ENCODE data around the gene ATP8B4.
"Not testable (repeated sequence)": the region's sequence is repeated elsewhere in the genome, so short reads cannot be mapped to it uniquely, and the experiment has no call there.

The ATP8B4 gene

DNA sequence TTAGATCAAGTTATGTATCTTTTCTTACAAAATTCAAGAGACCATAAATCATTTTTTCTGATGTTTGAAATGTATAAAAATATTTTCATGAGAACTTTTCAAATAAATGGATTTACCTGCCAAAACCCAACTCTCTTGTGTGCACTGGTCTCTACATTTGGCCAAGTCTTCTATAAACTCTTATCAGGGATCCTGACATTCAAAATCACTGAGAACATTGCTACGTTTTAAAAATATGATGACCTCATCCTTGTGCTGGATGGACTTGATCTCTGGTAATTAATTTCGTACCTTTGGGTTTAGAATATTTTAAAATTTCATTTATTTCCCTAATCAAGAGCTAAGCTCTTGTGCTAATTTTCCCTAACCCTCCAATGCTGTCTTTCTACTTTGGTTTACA lies 127.4 kb downstream of the ATP8B4 start:
- no peak for DNase-seq

DNA sequence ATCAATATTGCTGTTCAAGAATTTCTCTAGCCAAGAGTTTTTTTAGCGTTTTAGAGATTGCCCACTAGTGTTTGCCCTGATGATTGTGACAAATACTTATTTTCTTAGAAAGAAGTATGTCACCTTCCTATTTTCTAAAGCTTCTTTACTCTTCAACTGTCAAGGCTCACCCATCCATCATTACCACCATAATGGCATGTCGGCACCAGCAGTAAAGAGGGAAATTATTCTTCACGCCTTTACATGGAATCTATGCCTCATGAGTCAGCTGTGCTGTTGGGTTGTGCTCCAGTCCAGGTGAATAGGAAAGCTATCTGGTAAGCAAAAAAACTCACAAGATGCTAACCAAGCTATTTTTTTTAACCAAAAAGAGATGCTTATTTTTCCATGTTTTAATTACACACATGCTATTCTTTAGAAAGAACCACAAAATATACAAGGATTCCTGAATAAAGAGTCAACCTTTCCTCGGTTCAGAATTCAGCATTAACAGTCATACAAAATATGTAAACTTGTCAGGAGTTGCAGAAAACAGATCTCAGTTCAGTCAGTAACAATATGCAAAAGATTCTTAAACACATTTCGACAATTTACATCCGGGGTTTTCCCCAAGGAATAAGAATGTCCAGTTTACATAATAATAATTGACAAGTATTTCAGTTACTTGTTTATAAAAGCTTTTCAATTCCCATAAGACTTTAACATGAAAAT lies 128.0 kb downstream of the ATP8B4 start:
- no peak for DNase-seq

DNA sequence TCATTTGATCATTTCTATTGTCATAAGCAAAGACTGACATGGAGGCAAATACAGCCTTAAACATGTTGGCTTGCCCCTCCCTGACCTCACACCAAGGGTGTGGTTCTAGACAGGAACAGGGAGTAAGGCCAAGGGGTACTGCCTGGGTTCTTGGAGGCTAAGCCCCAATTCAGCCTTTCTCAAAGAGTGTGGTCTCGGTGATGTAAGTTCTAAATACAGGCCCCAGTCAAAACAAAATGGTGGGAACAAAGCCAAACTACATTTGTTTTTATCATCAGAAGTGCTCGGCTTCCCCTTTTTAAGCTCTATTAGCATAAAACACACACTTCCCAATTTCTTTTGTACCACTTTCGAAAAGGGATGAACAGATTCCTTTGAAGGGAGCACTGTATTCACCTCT lies 129.5 kb downstream of the ATP8B4 start:
- DNase-seq = no peak

DNA sequence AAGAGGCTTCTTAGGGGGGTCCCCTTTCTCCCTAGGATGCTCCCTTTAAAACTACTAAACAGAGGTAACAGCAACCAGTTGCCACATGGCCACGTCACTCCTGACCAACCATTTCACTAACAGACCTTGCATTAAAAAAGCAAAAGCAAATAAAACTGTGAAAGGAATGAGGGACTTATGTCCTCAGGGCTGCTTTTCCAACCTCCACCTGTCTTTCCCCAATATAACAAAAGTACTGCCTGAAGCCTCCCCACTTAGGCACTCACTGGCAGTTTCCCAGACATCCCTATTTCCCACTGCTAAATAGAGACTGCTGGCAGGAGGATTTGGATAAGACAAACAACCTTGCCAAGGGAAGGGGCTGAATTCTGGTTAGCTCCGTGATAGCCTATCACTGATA lies 130.3 kb downstream of the ATP8B4 start:
- no peak for DNase-seq

DNA sequence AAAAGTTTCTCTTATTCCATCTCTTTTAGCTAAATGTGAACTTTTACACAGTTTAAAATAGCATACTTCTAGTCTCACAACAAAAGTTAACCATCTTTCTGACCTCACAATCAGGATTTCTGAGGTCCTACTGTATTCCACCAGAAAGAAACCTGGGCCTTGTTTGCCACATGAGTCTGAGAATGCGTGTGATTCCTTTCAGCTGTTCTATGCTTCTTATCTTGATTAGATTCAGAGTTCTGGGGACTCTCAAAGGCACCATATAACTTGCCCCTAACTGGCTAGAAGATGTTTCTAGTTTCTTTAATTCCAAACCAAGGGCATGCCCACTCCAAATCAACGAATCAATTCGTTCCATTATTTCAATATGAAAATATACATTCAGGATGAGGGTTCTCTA lies 131.1 kb downstream of the ATP8B4 start:
- no peak for DNase-seq

DNA sequence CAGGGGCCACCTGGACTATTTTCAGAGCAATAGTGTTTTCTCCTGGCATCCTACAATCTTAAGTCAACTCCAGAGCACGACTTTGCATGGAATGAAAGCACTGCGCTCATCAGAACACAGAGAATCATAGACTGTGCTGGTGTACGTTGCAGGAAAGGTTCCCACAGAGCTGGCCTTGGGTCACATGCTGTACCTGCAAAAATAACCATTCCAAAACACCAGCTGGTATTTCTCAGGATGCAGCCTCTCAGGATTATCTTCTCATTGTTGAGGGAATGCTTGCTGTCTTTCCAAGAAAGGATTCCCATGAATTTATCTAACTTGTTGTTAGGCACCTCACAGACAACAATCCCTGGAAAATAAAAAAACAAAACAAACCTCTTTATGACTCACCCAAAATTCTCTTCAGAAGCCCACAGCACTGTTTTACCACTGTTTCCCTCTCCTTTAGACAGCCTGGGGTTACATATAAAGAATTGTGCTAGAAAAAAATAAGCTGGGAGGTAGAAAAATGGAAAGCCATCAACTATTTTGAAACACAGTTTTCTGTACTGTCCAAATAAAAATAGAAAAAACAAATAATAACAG lies 131.7 kb downstream of the ATP8B4 start:
- DNase-seq = no peak

DNA sequence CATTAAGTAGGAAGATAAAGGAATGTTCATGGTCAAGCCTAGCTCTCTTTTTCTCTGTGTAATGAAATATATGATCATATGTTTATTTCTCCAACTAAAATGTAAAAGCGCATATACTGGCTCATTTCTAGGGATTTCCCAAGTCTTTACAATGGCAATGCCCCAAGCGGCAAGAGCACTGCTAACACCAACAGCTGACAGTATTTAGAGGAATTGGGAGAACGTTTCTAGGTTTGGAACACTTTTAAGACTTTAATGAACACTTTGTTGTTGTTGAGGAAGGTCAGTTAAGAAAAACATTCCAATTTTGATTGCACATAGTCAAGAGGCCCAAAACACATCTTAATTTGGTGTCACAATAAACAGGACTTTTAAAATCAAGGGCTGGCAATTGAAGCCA lies 132.7 kb downstream of the ATP8B4 start:
- no peak for DNase-seq

DNA sequence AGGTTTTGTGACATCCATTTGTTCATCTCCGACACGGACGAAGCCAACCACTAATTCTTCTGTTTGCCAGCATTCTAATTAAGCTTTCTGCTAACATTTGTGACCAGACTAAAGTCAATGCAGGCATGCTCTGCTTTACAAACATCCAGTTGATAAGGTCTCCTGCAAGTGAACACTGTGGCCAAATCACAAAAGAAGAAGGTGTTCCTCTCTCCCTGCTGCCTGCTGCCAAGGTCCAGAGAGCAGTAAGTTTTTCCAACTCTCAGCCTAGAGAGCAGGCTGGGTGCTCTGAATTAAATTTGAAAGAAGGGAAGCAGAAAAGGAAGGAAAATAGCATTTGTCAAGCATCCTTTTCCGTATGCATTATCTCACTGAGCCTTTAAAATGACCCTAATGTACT lies 133.6 kb downstream of the ATP8B4 start:
- no peak for DNase-seq

DNA sequence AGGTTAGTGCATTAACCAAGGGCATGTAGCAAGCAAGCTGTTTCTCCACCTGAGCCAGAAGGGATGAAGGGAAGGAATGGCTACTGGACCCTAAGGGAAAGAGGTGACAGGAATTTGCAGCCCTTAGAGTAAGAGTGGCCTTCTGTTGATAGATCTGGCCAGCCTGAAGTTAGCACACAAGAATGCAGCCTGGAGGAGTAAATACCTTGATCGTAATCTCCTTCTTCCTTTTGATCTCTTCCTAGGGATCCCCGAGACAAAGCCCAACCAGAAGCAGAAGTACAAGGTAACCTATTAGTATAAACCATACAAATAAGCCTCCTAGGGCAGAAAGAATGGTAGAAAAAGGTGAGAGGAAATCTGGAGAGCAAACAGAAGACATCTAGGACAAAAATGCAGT lies 134.6 kb downstream of the ATP8B4 start:
- DNase-seq = no peak

DNA sequence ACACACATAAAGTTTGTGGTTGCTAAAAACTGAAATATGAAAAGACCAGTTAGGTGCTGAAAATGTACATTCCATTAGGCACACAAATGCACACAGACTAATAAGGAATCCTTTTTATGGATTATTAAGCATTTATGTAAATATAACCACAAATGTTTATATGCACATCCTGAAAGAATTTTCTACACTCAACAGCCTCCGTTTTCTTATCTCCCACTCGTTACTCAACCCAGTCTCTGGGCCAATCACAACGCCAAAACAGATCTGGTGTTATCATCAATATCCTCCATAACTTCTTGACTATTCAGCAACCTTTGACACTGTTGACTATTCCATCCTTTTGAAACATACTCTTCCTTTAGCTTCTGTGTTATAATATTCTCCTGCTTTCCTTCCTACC lies 136.4 kb downstream of the ATP8B4 start:
- no peak for DNase-seq

DNA sequence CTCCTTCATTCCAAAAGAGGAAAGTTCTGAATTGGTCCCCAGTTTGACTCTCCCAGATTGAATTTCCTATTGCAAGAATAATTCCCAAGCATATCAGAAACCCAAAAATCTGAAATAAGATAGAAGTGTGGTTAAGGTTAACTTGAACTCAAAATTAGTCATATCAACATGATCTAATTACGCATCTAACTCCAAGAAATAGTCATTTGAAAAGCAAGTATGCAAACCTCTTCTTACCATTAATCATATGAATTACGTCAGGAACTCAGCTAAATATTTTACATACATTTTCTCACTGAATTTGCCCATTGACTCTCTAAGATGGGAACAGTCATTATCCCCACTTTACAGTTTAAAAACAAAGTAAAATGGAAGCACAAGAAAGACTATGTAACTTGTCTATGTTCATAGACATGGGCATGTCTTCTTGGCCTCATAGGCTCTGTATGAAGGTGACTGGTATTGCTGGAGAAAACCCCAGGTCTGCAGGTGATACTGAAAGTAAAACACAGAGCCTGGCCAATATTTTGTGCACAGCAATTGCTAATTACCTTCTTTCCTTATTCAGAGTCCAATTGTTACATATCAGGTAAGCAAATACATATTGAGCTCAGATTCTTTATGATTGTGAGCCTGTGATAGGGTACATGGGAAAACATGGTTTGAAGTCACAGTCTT lies 139.2 kb downstream of the ATP8B4 start:
- no peak for DNase-seq

DNA sequence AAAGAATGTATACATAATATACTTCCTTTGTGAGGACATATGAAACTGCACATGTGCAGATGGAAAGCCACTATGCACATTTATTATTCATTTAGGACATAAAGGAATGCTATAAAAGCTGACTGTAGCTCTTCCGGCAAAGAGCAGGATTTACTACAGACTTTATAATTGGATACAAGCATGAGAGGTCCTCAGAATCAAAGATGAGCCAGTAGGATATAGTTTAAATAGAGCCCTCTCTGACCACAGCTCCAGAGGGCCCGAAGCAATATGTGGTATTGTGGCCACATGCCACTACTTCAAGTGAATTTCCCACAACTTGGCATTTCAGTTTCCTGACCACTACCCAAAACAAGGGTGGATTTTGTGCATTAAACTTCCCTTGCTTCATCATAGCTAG lies 140.9 kb downstream of the ATP8B4 start:
- DNase-seq = no peak

DNA sequence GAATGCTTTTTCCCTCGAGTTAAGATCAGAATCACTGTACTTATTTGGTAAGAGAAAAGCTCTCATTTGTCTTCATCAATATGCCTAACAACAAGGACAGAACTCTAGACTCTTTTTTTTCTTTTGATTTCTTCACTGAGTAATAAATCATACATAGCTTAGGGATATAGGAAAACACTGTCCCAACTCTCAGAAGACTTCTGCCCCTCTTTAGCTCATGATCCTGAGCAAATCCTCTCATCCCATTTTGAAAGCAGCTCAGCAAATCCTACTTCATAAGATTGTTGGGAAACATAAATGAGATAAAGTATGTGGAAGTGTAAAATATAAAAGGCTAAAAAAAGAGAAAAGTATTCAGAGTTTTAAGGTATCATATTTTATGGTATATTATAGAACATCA lies 141.7 kb downstream of the ATP8B4 start:
- no peak for DNase-seq

DNA sequence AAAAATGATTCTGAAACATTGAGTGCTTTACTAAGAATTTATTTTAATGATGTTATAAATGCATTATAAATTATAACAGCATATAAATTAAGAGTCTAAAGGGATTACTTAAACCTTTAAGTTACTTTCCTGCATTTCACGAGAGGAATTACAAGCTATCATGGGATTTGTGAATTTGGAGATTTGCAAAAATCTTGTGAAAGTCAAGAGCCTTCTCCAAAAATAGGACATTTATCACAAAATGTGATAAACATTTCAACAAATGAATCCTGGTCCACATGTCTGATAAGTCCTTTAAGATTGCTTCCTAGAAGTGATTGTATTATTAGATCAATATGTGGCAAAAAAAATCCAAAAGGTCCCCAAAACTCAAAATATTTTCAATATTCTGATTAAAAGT lies 154.5 kb downstream of the ATP8B4 start:
- DNase-seq = no peak

DNA sequence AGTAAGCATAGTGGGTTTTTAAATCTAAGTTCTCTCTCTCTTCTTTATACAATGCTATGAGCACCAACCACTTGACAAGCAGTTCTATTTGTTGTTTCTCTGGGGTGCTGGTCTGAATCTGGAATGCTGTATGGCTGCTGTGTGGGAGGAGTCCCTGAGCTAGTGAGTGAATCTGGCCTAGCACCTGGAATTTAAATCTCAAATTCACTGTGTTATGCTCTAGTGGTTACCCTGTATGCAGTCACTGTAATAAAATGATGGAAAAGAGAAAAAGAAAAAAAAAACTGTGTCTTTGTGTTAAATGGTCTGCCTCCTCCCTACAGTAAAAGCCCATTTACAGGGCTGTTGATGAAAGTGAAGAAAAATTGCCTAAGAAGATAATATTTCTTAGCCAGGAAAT lies 155.0 kb downstream of the ATP8B4 start:
- DNase-seq = no peak

DNA sequence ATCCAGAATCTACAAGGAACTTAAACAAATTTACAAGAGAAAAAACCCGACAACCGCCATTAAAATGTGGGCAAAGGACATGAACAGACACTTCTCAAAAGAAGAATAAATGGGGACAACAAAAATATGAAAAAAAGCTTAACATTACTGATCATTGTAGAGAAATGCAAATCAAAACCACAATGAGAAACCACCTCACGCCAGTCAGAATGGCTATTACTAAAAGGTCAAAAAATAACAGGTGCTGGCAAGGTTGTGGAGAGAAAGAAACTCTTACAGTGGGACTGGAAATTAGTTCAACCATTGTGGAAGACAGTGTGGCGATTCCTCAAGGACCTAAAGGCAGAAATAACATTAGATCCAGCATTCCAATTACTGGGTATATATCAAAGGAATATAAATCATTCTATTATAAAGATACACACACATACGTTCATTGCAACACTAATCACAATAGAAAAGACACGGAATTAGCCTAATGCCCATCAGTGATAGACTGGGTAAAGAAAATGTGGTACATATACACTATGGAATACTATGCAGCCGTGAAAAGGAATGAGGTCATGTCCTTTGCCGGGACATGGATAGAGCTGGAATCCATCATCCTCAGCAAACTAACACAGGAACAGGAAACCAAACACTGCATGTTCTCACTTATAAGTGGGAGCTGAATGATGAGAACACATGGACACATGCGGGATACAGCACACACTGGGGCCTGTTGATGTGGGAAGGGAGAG lies 155.8 kb downstream of the ATP8B4 start:
- DNase-seq = not testable (repeated sequence)

DNA sequence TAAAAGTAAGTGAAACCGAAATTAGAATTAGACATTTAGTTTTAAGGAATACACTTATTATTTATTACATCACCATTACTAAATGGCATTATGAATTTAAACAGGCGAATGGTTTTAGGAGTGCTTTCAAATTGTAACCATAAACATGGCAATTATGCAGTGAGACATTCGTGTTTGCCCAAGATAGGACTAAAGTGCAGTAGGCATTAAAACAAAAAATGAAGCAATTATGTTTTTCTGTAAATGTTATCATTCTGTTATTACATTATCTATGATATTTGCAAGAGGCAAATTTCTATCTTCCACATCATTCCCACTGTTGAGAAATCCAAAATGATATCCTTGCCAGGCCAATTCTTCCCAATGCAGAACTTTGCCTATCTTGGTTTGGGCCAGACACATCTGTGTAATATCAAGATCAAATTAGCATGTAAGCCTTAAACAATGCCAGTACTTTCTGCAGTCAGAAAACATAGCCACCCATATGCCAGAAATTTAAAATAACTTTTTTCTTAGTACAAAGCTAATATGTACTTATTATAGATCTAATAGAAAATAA lies 156.9 kb downstream of the ATP8B4 start:
- DNase-seq = no peak

DNA sequence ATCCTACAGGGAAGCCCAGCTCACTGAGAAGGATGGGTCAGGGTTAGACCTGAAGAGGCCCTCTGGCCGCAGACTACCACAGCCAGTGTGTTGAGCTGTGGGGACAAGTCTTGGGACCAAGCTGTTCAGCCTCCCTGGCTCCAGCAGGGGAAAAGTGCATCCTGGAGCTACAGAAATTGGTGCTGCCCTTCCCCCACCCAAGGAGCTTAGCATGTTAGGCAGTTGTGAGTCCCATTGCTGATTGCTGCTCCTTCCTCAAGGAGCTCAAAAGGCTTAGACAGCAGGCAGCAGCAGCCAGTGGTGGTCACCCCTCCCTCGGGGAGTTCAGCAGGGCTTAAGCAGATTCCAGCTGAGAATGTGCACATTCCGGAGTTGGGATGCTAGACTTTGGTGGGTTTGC lies 165.6 kb downstream of the ATP8B4 start:
- no peak for DNase-seq

DNA sequence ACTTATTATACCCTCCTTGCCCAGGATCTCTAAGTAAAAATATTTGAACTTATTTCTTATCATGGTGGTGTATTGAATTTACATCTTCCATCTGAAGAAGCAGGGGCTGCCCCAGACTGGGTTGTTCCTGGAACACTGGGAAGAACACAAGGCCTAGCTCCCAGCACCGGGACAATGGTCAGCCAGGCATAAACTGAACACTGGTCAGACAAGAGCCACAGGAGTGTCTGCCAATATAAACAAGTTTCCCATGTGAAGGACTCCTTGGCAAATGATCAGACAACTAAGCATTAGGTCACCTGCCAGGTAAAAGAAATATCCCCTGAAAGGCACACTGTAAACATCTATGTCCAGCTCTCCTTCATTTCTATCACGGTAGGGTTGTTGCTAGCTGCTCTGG lies 172.4 kb downstream of the ATP8B4 start:
- DNase-seq = no peak

DNA sequence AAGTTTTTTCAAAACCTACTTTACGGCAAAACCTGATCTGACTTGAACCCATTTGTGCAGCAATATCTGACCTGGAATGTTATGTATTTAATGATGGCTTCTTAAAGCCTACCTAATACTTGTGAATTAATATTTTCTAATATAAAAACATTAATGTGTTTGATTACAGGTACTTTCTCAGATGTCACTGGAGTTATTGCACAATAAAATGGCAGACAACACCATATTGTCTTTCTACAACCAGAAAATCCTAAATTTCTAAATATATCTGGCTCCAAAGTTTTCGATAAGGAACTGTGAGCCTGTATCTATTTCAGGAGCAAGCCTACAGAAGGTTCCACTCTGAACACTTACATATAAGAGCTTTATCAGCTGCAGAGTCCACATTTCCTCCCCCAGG lies 184.5 kb downstream of the ATP8B4 start:
- DNase-seq = no peak

DNA sequence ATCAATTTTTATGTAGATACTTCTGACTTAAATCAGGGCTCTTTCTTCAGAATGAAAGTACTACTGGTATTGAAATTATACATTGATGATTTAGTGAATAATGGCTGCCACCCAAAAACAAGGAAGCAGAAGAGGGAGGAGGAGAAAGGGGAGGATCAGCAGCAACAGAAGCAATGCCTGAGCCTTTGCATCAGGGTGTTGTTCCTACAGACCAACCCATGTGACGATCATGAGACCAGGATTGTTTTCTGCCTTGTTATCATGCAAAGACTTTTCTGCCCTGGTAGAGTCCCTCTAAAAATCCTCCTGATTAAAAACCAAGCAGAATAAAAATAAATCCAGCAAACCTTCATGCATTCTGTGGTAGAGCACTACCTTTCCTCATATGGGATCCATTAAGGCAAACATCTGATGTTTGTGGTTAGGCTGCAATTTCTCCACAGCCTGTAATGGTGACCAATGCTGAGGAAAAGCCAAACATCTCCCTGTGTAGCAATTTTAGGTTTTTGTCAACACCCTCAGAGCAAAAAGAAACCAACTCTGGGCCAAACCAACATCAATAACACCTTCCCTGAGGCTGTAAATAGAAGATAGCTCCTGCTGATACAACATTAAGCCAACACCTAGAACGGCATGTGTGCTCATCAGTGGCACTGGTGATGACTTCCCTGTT lies 191.7 kb downstream of the ATP8B4 start:
- no peak for DNase-seq

DNA sequence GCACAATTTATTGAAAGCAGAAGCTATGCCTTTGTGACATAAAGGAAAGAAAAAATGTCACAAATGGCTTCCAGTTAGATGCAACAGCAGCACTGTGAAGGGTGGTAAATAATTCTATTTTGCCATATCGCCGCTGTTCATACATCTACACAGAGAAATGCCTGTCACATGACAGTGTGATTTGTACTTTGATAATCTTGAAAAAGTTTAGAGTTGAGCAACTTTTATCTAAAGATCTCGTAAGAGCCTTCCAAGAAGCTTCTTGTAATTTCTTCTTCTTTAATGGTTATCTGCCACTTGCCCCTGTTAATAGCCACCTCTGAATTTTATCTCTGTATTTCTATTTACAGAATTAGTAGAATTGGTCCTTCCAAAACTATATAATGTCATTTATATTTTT lies 192.3 kb downstream of the ATP8B4 start:
- no peak for DNase-seq

DNA sequence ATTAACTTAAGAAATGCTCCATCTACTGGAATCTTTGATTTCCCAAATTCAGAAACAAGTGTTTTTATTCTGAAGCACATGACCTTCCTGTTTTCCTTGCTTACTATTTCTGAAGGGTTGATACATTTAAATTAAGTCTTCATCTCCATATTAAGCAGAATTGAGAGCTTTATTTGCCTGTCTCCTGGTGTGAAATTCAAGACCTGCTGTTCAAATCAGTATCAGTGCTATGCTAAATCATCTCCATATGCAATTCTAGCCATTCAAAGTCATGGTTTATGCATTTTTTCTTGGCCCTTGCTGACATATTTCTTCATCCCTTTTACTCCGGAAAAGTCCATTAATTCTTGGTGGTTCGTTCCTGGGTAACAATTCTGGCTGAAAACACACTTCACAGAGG lies 195.4 kb downstream of the ATP8B4 start:
- DNase-seq = no peak

All from NCI-H146 (cell line).